HG02610 (cell line): ENCODE measurements around the gene CHST14.
A peak's percentile ranks its signal among the peaks of the same experiment; 100 is the strongest.

ENCODE experiments used
- ATAC-seq: cut with Tn5 transposase; IDR thresholded peaks from one replicate; pipeline ENCODE4 v1.9.1; 2021; ENCODE audit warnings: mild to moderate bottlenecking, moderate library complexity; ENCODE audit not compliant: unreplicated experiment

Gene CHST14

GRCh38 chr15:40470423-40471104 lies at the start of gene CHST14:
CHST14 (plus strand) TSS chr15:40470984; CDS start chr15:40471214, 230 bp downstream.
- ATAC-seq: peak; percentile 64

- peak; percentile 81 for ATAC-seq
Observed at GRCh38 chr15:40421246-40422157, 49.3 kb upstream of the CHST14 start.

- no peak for ATAC-seq
Observed at GRCh38 chr15:40424483-40425115, 46.2 kb upstream of the CHST14 start.

GRCh38 chr15:40425681-40426080 lies 45.1 kb upstream of the CHST14 start:
- no peak for ATAC-seq

- no peak for ATAC-seq
Observed at GRCh38 chr15:40427188-40427587, 43.6 kb upstream of the CHST14 start.

GRCh38 chr15:40428185-40428584 lies 42.6 kb upstream of the CHST14 start:
- no peak for ATAC-seq

GRCh38 chr15:40429068-40429710 lies 41.6 kb upstream of the CHST14 start:
- no peak for ATAC-seq

- ATAC-seq: no peak
Observed at GRCh38 chr15:40430271-40430805, 40.4 kb upstream of the CHST14 start.

GRCh38 chr15:40435023-40435709 lies 35.6 kb upstream of the CHST14 start:
- no peak for ATAC-seq

GRCh38 chr15:40435710-40436089 lies 35.1 kb upstream of the CHST14 start:
- no peak for ATAC-seq

GRCh38 chr15:40436116-40436891 lies 34.5 kb upstream of the CHST14 start:
- no peak for ATAC-seq

GRCh38 chr15:40436892-40437751 lies 33.7 kb upstream of the CHST14 start:
- no peak for ATAC-seq

GRCh38 chr15:40437752-40438687 lies 32.8 kb upstream of the CHST14 start:
- ATAC-seq: no peak

GRCh38 chr15:40438712-40439111 lies 32.1 kb upstream of the CHST14 start:
- ATAC-seq: no peak

GRCh38 chr15:40439461-40439959 lies 31.3 kb upstream of the CHST14 start:
- ATAC-seq: no peak

GRCh38 chr15:40439960-40440742 lies 30.6 kb upstream of the CHST14 start:
- ATAC-seq: no peak
